Suppressor macrophage treated with lipopolysaccharide for 1 hour (primary cell): ENCODE results near the gene SEMA6A.
A peak's percentile ranks its signal among the peaks of the same experiment; 100 is the strongest.

Experiments
- DNase-seq, 3 donors: peaks; one replicate each; pipeline ENCODE4 v3.0.0-alpha.2; 2020 to 2022

SEMA6A gene

GRCh38 chr5:116488356-116489041 lies 86.1 kb downstream of the SEMA6A start:
- peak; percentile 13 to 32 (median 21) for DNase-seq

- no peak for DNase-seq
Observed at GRCh38 chr5:116487045-116487444, 87.6 kb downstream of the SEMA6A start.

- DNase-seq, result no peak
Observed at GRCh38 chr5:116486588-116486987, 88.0 kb downstream of the SEMA6A start.

- DNase-seq, result no peak
Observed at GRCh38 chr5:116484645-116485044, 90.0 kb downstream of the SEMA6A start.

GRCh38 chr5:116482394-116482793 lies 92.2 kb downstream of the SEMA6A start:
- DNase-seq, result no peak

GRCh38 chr5:116480894-116481510 lies 93.6 kb downstream of the SEMA6A start:
- no peak for DNase-seq

- DNase-seq, result no peak
Observed at GRCh38 chr5:116479776-116480675, 94.6 kb downstream of the SEMA6A start.

- no peak for DNase-seq
Observed at GRCh38 chr5:116478491-116478890, 96.1 kb downstream of the SEMA6A start.

- no peak for DNase-seq
Observed at GRCh38 chr5:116476897-116477537, 97.6 kb downstream of the SEMA6A start.

- no peak for DNase-seq
Observed at GRCh38 chr5:116475338-116475737, 99.3 kb downstream of the SEMA6A start.

- no peak for DNase-seq
Observed at GRCh38 chr5:116473706-116474105, 100.9 kb downstream of the SEMA6A start.

GRCh38 chr5:116472274-116472673 lies 102.3 kb downstream of the SEMA6A start:
- no peak for DNase-seq

GRCh38 chr5:116469631-116470030 lies 105.0 kb downstream of the SEMA6A start:
- no peak for DNase-seq

- DNase-seq, result no peak
Observed at GRCh38 chr5:116468583-116468982, 106.0 kb downstream of the SEMA6A start.

- DNase-seq, result no peak
Observed at GRCh38 chr5:116467465-116467843, 107.2 kb downstream of the SEMA6A start.

- DNase-seq, result no peak
Observed at GRCh38 chr5:116466727-116467464, 107.7 kb downstream of the SEMA6A start.

- no peak for DNase-seq
Observed at GRCh38 chr5:116465411-116465810, 109.2 kb downstream of the SEMA6A start.

GRCh38 chr5:116464144-116464708 lies 110.4 kb downstream of the SEMA6A start:
- DNase-seq, result no peak

- DNase-seq, result no peak
Observed at GRCh38 chr5:116462500-116462899, 112.1 kb downstream of the SEMA6A start.

- no peak for DNase-seq
Observed at GRCh38 chr5:116459301-116459700, 115.3 kb downstream of the SEMA6A start.

GRCh38 chr5:116457062-116457461 lies 117.6 kb downstream of the SEMA6A start:
- no peak for DNase-seq

GRCh38 chr5:116456036-116456435 lies 118.6 kb downstream of the SEMA6A start:
- no peak for DNase-seq
